HFFc6 (cell line): ENCODE results near the gene CHD9. TPM values are rescaled to one million over a fixed set of nuclear protein-coding genes. Genes with fewer than 3 reads are reported as not detected.

ENCODE experiments used
- DNase-seq: peaks from one replicate; pipeline ENCODE4 v3.0.0-alpha.2; 2018
- H3K27ac Mint-ChIP-seq: 2 replicates; pipeline ENCODE4 v1.8.0; 2020; ENCODE audit warnings: mild to moderate bottlenecking, mixed read lengths
- H3K27me3 Mint-ChIP-seq: 2 replicates; pipeline ENCODE4 v1.8.0; 2021; ENCODE audit warnings: mild to moderate bottlenecking, moderate library complexity, mixed read lengths; ENCODE audit not compliant: insufficient read depth
- H3K36me3 Mint-ChIP-seq: 2 replicates; pipeline ENCODE4 v1.8.0; 2021; ENCODE audit warnings: low read depth, mixed read lengths
- H3K4me1 Mint-ChIP-seq: 2 replicates; pipeline ENCODE4 v1.8.0; 2020; ENCODE audit warnings: low read depth, mixed read lengths
- H3K4me3 Mint-ChIP-seq: 2 replicates; pipeline ENCODE4 v1.8.0; 2020; ENCODE audit warnings: mild to moderate bottlenecking, moderate library complexity, mixed read lengths
- H3K9me3 Mint-ChIP-seq: 2 replicates; pipeline ENCODE4 v1.8.0; 2020; ENCODE audit warnings: mild to moderate bottlenecking, mixed read lengths
- CTCF ChIP-seq: fragments of 200-600 bp; sonication (generic); IDR thresholded peaks from 2 replicates; pipeline ENCODE4 v1.5.0; 2021; ENCODE audit warnings: antibody characterized with exemption, mild to moderate bottlenecking
- total RNA-seq, 6 experiments: library from RNA; stranded (reverse); fragmentation: NEBNext Ultra II Directional; extraction: Animal tissue kit (Norgen Biotek cat#: 25700); gene quantifications; 2 replicates in 1 of 6; 3 replicates in 5 of 6; pipeline ENCODE4 v1.2.3, GENCODE V29; 2021

The CHD9 gene
- total RNA-seq, 6 experiments from 2014 or later = 39.7 to 48.8 (median 45.7) TPM

GRCh38 chr16:53052519-53053501 is 2.0 kb upstream of the CHD9 start, which contains the start of gene CHD9NB:
TSS of gene CHD9NB (minus strand) at chr16:53052897. CDS start at chr16:53044158, 8,739 bp downstream.
- H3K36me3 Mint-ChIP-seq = peaks cover 6% of the 10 kb centered on the region
- no peaks in the 10 kb centered on the region for H3K9me3 Mint-ChIP-seq
- TF ChIP-seq CTCF = no peak
- H3K4me3 Mint-ChIP-seq = peak within 1 kb of the TSS; percentile 86
- DNase-seq = peak; percentile 93
- peak within 1 kb of the TSS; percentile 87 for H3K27ac Mint-ChIP-seq
- no peaks in the 10 kb centered on the region; the same call in 1 of the 2 replicates for H3K27me3 Mint-ChIP-seq
- peaks cover 50% of the 10 kb centered on the region for H3K4me1 Mint-ChIP-seq

DNA sequence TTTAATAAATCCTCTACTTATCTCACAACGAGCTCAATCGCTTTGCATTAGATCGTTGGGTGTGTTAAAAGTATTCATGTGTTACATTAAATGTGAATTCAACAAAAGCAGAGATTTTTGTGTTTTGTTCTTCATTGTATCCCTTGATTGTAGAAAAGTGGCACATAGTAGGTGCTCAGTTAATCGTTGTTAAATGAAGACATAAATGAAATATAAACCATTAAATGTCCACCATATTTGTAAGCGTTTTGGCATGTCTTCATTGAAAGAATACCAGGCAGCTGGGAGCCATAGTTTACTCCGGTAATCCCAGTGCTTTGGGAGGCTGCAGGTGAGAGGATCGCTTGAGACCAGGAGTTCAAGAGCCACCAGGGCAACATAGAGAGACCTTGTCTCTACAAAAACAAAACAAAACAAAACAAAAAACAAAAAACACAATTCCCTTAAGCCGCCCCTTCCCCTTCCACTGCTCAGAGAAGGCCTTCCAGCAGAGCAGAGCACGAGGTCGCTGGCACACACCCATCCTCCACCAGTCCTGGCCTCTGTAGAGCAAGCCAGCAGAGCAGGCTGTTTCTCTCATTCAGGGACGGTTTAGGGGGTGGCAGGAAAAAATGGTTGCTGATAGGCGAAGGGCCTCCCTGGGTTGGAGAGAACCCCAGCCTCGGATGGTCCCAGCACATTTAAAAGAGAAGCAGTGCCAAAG is 673 bp upstream of the CHD9 start:
- H3K27ac Mint-ChIP-seq = peak overlapping the region; percentile 93
- no peak for TF ChIP-seq CTCF
- peaks cover 6% of the 10 kb centered on the region for H3K36me3 Mint-ChIP-seq
- no peaks in the 10 kb centered on the region for H3K9me3 Mint-ChIP-seq
- H3K27me3 Mint-ChIP-seq = no peaks in the 10 kb centered on the region; the same call in 1 of the 2 replicates
- peak overlapping the region; percentile 92 for H3K4me3 Mint-ChIP-seq
- peaks cover 57% of the 10 kb centered on the region for H3K4me1 Mint-ChIP-seq
- DNase-seq = no peak

DNA sequence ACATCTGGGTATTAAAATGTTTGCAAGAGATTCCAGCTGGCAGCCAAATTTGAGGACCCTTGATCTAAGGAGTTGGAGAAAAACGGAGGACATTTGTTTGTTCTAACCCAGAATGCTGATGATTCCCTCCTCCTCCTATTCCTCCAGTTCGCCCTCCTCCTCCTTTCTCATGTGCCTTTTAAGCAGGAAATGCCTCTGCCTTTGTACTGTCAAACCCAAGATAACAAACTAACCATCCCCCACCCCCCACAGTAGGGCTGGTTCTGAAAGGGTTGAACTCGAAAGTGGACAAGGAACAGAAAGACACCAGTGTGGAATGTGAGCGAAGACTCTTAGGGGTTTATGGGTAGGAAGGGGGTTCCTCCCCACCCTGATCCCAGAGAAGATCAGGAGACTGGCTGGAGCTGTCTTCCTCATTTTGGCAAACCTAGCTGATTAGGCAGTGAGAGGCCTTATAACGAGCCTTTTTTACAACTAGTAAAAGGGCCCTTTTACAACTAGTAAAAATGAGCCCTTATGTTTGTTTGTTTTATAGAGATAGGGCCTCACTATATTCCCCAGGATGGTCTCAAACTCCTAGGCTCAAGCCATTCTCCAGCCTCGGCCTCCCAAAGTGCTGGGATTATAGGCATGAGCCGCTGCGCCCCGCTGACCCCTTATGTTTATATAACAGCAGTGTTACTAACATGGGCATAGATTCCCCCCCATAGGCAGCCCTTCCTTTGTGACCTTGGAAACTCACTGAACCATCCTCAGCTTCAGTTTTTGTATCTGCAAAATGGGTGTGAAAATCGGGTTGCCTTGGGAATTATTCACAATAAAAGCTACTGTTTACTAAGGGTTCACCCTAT is 975 bp downstream of the CHD9 start:
- peak overlapping the region; percentile 92 for H3K4me3 Mint-ChIP-seq
- TF ChIP-seq CTCF = no peak
- H3K27ac Mint-ChIP-seq = peak overlapping the region; percentile 93
- H3K36me3 Mint-ChIP-seq = peaks cover 6% of the 10 kb centered on the region
- H3K9me3 Mint-ChIP-seq = no peaks in the 10 kb centered on the region
- H3K27me3 Mint-ChIP-seq = no peaks in the 10 kb centered on the region; the same call in 1 of the 2 replicates
- DNase-seq = peak; percentile 69
- H3K4me1 Mint-ChIP-seq = peaks cover 57% of the 10 kb centered on the region

GRCh38 chr16:53056392-53056881 is 1.6 kb downstream of the CHD9 start:
- peak; percentile 59 for DNase-seq
- peak overlapping the region; percentile 92 for H3K4me3 Mint-ChIP-seq
- TF ChIP-seq CTCF = no peak
- H3K9me3 Mint-ChIP-seq = no peaks in the 10 kb centered on the region
- peak overlapping the region; percentile 93 for H3K27ac Mint-ChIP-seq
- H3K36me3 Mint-ChIP-seq = peaks cover 6% of the 10 kb centered on the region
- H3K4me1 Mint-ChIP-seq = peaks cover 57% of the 10 kb centered on the region
- no peaks in the 10 kb centered on the region; the same call in 1 of the 2 replicates for H3K27me3 Mint-ChIP-seq
